GM10248 (cell line): ENCODE measurements around the gene SULT1E1.
"Not testable (repeated sequence)": the region's sequence is repeated elsewhere in the genome, so short reads cannot be mapped to it uniquely, and the experiment has no call there.

Experiments
- CTCF ChIA-PET: fragments of 300-600 bp; sonication (Branson Sonifier 250); formaldehyde crosslinking; extraction: SDS; loops from one replicate; lab custom pipeline; 2021; ENCODE audit warnings: antibody characterized with exemption; lab: Yijun Ruan, JAX
- POLR2A ChIA-PET: fragments of 350-650 bp; sonication (Branson Sonifier 250); formaldehyde crosslinking; extraction: SDS; loops from one replicate; lab custom pipeline; 2020; ENCODE audit warnings: antibody characterized with exemption; lab: Yijun Ruan, JAX
- DNase-seq: peaks from one replicate; pipeline ENCODE4 v3.0.0; 2012; ENCODE audit errors: extremely low spot score
- CTCF ChIP-seq: IDR thresholded peaks from 2 replicates; pipeline ENCODE4 v1.5.1; 2012; ENCODE audit warnings: mild to moderate bottlenecking, low read depth; ENCODE audit errors: extremely low read depth, missing control alignments, control extremely low read depth

Gene SULT1E1

GRCh38 chr4:69831270-69831627 lies 28.7 kb downstream of the SULT1E1 start:
- DNase-seq, result no peak
- no peak for TF ChIP-seq CTCF
- ChIA-PET POLR2A (no interaction called here), CTCF (interaction anchor here (1.1 to 3.8 kb wide), 6 partner anchors 8 to 141 kb away, joined by 3 to 12 read pairs (median 4); no protein-coding TSS in a partner anchor)

GRCh38 chr4:69830560-69831269 lies 29.2 kb downstream of the SULT1E1 start:
- ChIA-PET CTCF (interaction anchor here (1.1 to 1.8 kb wide), 6 partner anchors 9 to 140 kb away, joined by 3 to 5 read pairs (median 4); no protein-coding TSS in a partner anchor), POLR2A (no interaction called here)

GRCh38 chr4:69830192-69830559 lies 29.8 kb downstream of the SULT1E1 start:
- CTCF ChIA-PET, result interaction anchor here (1.1 to 1.4 kb wide), 3 partner anchors 9 to 46 kb away, joined by 3 to 5 read pairs (median 3); no protein-coding TSS in a partner anchor
- TF ChIP-seq CTCF, result no peak
- POLR2A ChIA-PET, result no interaction called here
- DNase-seq, result no peak

More at GRCh38 chr4:69830560-69831269, 29.2 kb downstream of the SULT1E1 start:
- DNase-seq, result no peak
- TF ChIP-seq CTCF, result no peak

GRCh38 chr4:69829678-69830077 lies 30.3 kb downstream of the SULT1E1 start:
- POLR2A ChIA-PET, result no interaction called here
- no peak for DNase-seq
- no peak for TF ChIP-seq CTCF
- CTCF ChIA-PET, result interaction anchor here (1.2 to 1.3 kb wide), 2 partner anchors 14 to 46 kb away, joined by 3 to 4 read pairs; no protein-coding TSS in a partner anchor

- TF ChIP-seq CTCF, result no peak
- CTCF ChIA-PET, result interaction anchor here (0.7 to 1.3 kb wide), 3 partner anchors 9 to 40 kb away, joined by 3 to 4 read pairs (median 3); no protein-coding TSS in a partner anchor
- POLR2A ChIA-PET, result no interaction called here
- no peak for DNase-seq
These were observed 31.1 kb downstream of the SULT1E1 start for GRCh38 chr4:69828828-69829227.

GRCh38 chr4:69825056-69825455 lies 34.9 kb downstream of the SULT1E1 start:
- CTCF ChIA-PET, DNase-seq, POLR2A ChIA-PET: not testable (repeated sequence)
